ENCODE results near the gene UBAP1L. TPM values are rescaled to one million over a fixed set of nuclear protein-coding genes. Genes with fewer than 3 reads are reported as not detected.
A peak's percentile ranks its signal among the peaks of the same experiment; 100 is the strongest.

The UBAP1L gene
- total and polyA plus RNA-seq, 2 of the 4 experiments (the other 2 are of a cell fraction) = 0.36 to 1.1 TPM

DNA sequence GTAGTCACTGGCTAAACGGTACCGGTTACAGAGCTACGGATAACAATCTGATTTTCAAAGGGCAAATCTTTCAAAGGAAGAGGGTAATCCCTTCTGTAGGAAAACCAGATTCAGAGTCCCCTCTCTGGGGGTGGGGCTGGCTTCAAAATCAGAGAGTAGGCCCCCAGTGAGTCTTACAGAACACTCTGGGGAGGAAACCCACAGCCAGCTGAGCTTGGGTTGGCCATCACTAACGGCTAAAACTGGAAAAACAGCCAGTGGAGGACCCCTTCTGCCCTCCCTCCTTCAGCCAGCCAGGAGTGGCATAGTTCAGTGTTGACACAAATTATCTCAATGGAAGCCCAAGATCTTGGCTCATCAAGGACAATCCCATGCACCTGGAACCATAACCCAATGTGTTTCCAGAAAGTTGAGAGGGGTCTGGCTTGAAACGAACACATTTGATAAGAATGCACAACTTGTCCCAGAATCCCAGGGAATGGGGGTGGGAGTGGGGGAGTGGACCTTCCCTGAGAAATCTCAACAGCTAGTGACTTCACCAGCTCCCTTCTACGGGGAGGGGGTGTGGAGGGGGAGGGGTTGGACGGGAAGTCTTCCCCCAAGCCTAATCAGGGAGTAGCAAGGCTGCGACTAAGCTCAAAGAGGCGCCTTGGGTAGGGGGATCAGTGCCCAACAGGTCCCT is 48.2 kb downstream of the UBAP1L start (continued):
- TF ChIP-seq MXI1 (IDR thresholded peaks at IDR 0.05; ENCODE audit: borderline replicate concordance, low read depth, low read length) (no peak), POLR2A (IDR thresholded peaks at IDR 0.05; ENCODE audit: low read depth, low read length) (no peak)

DNA sequence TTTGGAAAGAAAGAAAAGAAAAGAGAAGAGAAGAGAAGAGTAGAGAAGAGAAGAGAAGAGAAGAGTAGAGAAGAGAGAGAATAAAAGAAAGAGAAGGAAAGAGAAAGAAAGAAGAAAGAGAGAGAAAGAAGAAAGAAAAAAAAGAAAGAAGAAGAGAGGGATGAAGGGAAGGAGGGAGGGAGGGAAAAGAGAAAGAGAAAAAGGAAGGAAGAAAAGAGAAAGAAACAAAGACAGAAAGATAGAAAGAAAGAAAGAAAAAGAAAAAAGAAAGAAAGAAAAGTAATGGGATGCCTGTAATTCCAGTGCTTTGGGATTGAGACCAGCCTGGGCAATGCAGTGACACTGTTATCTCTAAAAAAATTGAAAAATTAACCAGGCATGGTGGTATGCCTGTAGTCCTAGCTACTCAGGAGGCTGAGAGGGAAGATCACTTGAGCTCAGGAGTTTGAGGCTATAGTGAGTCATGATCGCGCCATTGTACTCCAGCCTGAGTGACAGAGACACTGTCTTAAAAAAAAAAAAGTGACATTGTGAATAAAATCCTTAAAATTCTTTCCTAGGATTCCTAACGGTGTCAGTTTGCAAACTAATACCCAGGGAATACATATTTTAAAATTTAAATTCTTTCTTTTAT is 48.9 kb downstream of the UBAP1L start:
- H3K4me2 ChIP-seq (ENCODE audit: low read depth, low read length) = no peak overlapping the region
- CTCF ChIA-PET = interaction anchor here (1.0 kb wide), 1 partner anchor 95 kb away, joined by 3 read pairs; no protein-coding TSS in a partner anchor
- no peaks in the 10 kb centered on the region for H3K36me3 ChIP-seq (ENCODE audit: control insufficient read depth, insufficient read depth, low read length)
- ATAC-seq (ENCODE audit: low read depth) (no peak), DNase-seq (peak; percentile 36)
- no peak overlapping the region for H3K27ac ChIP-seq (ENCODE audit: insufficient read depth, low read length)
- H3K9ac ChIP-seq (ENCODE audit: low read depth, low read length) = no peak overlapping the region
- H3K4me1 ChIP-seq (ENCODE audit: control insufficient read depth, insufficient read depth, low read length) = peaks cover 29% of the 10 kb centered on the region
- H3K4ac ChIP-seq (ENCODE audit: low read depth, low read length) = no peak overlapping the region
- H3K27me3 ChIP-seq (ENCODE audit: control insufficient read depth, insufficient read depth, low read length) = peaks cover 21% of the 10 kb centered on the region
- H3K14ac ChIP-seq (replicated peaks; ENCODE audit: low read depth, low read length) = no peak overlapping the region
- H3K4me3 ChIP-seq (ENCODE audit: insufficient read depth, low read depth, low read length) = no peak overlapping the region
- H2AK9ac ChIP-seq (replicated peaks; ENCODE audit: low read depth, low read length, poor library complexity) = no peak overlapping the region
- peak overlapping the region; percentile 42; the same call in 1 of the 2 replicates for H2BK120ac ChIP-seq (ENCODE audit: low read depth, low read length)
- intact Hi-C loops (cut with micrococcal nuclease) (no loop called here), in situ Hi-C loops (cut with MboI; ENCODE audit: low sequenced_read_pairs) (no loop called here), dilution Hi-C loops (cut with HindIII; ENCODE audit: low sequenced_read_pairs, unreplicated experiment) (no loop called here)
- no peak overlapping the region for H4K5ac ChIP-seq (ENCODE audit: low read depth, low read length)
- POLR2A ChIA-PET (ENCODE audit: unreplicated experiment) = no interaction called here
- no peak overlapping the region for H3K56ac ChIP-seq (ENCODE audit: extremely low read depth, insufficient read depth, low read length)
- WGBS, 2 experiments (ENCODE audit: extremely low coverage in 2 of 2, insufficient read length in 1 of 2) = no CpG with 5 or more reads among the region's 3 CpGs
- no TSS peak for BruUV-seq (replicated peaks)
- H4K91ac ChIP-seq (ENCODE audit: insufficient read depth, low read depth, low read length) = no peak overlapping the region
- H4K8ac ChIP-seq (ENCODE audit: low read depth in 2 of 2, low read length in 2 of 2) = no peak overlapping the region
- TF ChIP-seq SMC3 (IDR thresholded peaks at IDR 0.05; ENCODE audit: low read depth, low read length) (no peak), CEBPB (IDR thresholded peaks at IDR 0.05; ENCODE audit: low read depth, low read length) (no peak), CHD1 (IDR thresholded peaks at IDR 0.05; ENCODE audit: low read depth, low read length) (no peak), RAD21 (IDR thresholded peaks at IDR 0.05; ENCODE audit: low read length) (no peak), NFE2L2 (IDR thresholded peaks at IDR 0.05; ENCODE audit: low read depth, low read length) (no peak), FOS (IDR thresholded peaks at IDR 0.05; ENCODE audit: low read depth, low read length) (no peak), USF2 (IDR thresholded peaks at IDR 0.05; ENCODE audit: low read depth, low read length) (no peak), MXI1 (IDR thresholded peaks at IDR 0.05; ENCODE audit: borderline replicate concordance, low read depth, low read length) (no peak), BHLHE40 (IDR thresholded peaks at IDR 0.05; ENCODE audit: low read depth, low read length) (no peak), RCOR1 (IDR thresholded peaks at IDR 0.05; ENCODE audit: insufficient replicate concordance, low read length) (no peak)
- TF ChIP-seq, protein P1, sequence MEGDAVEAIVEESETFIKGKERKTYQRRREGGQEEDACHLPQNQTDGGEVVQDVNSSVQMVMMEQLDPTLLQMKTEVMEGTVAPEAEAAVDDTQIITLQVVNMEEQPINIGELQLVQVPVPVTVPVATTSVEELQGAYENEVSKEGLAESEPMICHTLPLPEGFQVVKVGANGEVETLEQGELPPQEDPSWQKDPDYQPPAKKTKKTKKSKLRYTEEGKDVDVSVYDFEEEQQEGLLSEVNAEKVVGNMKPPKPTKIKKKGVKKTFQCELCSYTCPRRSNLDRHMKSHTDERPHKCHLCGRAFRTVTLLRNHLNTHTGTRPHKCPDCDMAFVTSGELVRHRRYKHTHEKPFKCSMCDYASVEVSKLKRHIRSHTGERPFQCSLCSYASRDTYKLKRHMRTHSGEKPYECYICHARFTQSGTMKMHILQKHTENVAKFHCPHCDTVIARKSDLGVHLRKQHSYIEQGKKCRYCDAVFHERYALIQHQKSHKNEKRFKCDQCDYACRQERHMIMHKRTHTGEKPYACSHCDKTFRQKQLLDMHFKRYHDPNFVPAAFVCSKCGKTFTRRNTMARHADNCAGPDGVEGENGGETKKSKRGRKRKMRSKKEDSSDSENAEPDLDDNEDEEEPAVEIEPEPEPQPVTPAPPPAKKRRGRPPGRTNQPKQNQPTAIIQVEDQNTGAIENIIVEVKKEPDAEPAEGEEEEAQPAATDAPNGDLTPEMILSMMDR (conservative IDR thresholded peaks at IDR 0.05; ENCODE audit: low read depth, low read length) = no peak
- no peak overlapping the region for H2AK5ac ChIP-seq (ENCODE audit: low read depth, low read length)
- H2AFZ ChIP-seq (replicated peaks; ENCODE audit: low read length, poor library complexity) = no peak overlapping the region
- no peak overlapping the region for H3K23ac ChIP-seq (ENCODE audit: low read depth, low read length)
- H3K79me1 ChIP-seq (ENCODE audit: low read depth in 1 of 2, low read length in 2 of 2) = no peaks in the 10 kb centered on the region
- H3K18ac ChIP-seq (ENCODE audit: low read depth, low read length) = no peak overlapping the region
- H2BK20ac ChIP-seq (ENCODE audit: low read depth, low read length) = no peak overlapping the region
- H4K20me1 ChIP-seq (ENCODE audit: insufficient read depth, low read length) = peaks cover 9% of the 10 kb centered on the region
- H2BK15ac ChIP-seq (ENCODE audit: low read depth, low read length) = no peak overlapping the region
- H3K9me1 ChIP-seq (ENCODE audit: insufficient read depth, low read length) = peaks cover 25% of the 10 kb centered on the region
- H3K9me3 ChIP-seq (ENCODE audit: control insufficient read depth, insufficient read depth, low read length) = no peaks in the 10 kb centered on the region
- H2BK5ac ChIP-seq (ENCODE audit: low read depth, low read length, poor library complexity, severe bottlenecking) = no peak overlapping the region
